Measurements from ENCODE around the gene KRTAP5-11. TPM values are rescaled to one million over a fixed set of nuclear protein-coding genes. Genes with fewer than 3 reads are reported as not detected.

Gene KRTAP5-11
- polyA plus RNA-seq, 2 of the 4 experiments (the other 2 are of a cell fraction): not detected

DNA sequence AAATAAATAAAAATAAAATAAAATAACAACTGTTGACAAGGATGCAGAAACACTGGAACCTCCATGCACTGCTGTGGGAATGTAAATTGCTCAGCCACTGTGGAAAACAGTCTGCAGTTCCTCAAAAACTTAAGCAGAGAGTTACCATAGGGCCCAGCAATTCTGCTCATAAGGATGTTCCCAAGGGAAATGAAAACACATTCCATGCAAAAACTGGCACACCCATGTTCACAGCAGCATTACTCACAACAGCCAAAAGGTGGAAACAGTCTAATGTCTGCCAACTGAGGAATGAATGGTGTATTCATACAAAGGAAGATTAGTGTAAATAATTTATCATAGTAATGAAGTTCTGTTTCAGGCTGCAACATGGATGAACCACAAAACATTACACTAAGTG, 20.6 kb downstream of the KRTAP5-11 start:
- no peak for DNase-seq (ENCODE audit: low read depth in 1 of 2, low spot score in 1 of 2)
- Histone ChIP-seq H3K4me3 (no peak overlapping the region), H3K9me3 (peaks cover 17% of the 10 kb centered on the region), H3K27ac (no peak overlapping the region), H3K4me2 (no peak overlapping the region), H3K4me1 (no peaks in the 10 kb centered on the region)
- ATAC-seq: no peak
- CTCF ChIA-PET: interaction anchor here (0.9 to 1.0 kb wide), 2 partner anchors 21 to 476 kb away, joined by 3 read pairs; no protein-coding TSS in a partner anchor
- POLR2A ChIA-PET: no interaction called here
- no peak for FAIRE-seq
- TF ChIP-seq HOXB5 (CRISPR knock-in tag; IDR thresholded peaks at IDR 0.05) (no peak), BHLHE40 (IDR thresholded peaks at IDR 0.05; ENCODE audit: low read depth, low read length) (no peak), TP53 (CRISPR knock-in tag; IDR thresholded peaks at IDR 0.05) (no peak), CEBPB (IDR thresholded peaks at IDR 0.05) (no peak), CHD4 (IDR thresholded peaks at IDR 0.05; ENCODE audit: borderline replicate concordance) (no peak), CHD2 (IDR thresholded peaks at IDR 0.05; ENCODE audit: low read length, partially characterized antibody) (no peak), ZNF302 (CRISPR knock-in tag; IDR thresholded peaks at IDR 0.05) (no peak), ESRRA (IDR thresholded peaks at IDR 0.05; ENCODE audit: borderline replicate concordance, low read length) (no peak), EHF (CRISPR knock-in tag; IDR thresholded peaks at IDR 0.05) (no peak)

DNA sequence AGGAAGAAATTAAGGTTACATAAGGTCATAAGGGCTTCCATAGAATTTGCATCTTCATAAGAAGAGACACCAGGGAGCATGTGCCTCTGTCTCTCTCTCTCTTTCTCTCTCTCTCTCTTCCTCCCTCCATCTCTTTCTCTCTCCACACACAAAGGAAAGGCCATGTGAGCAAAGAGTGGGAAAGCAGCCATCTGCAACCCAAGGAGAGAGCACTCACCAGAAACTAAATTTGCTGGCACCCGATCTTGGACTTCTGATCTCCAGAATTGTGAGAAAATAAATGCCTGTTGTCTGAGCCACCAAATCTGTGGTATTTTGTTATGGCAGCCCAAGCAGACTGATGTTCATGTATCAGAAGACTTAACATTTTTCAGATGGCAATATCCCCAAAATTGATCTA, 23.7 kb downstream of the KRTAP5-11 start:
- CTCF ChIA-PET: interaction anchor here (0.8 to 1.8 kb wide), 3 partner anchors 9 to 21 kb away, joined by 3 read pairs; no protein-coding TSS in a partner anchor
- no peak for FAIRE-seq
- POLR2A ChIA-PET: no interaction called here

More for the DNA sequence above, 23.7 kb downstream of the KRTAP5-11 start:
- no peaks in the 10 kb centered on the region for H3K4me1 ChIP-seq
- 52% methylated on average over 1 of the region's 1 CpG for WGBS (ENCODE audit: missing lambda C conversion rate)
- no peak overlapping the region for H3K27ac ChIP-seq
- no peak for ATAC-seq
- H3K4me2 ChIP-seq: no peak overlapping the region
- TF ChIP-seq ZSCAN20 (CRISPR knock-in tag; IDR thresholded peaks at IDR 0.05) (no peak), EHF (CRISPR knock-in tag; IDR thresholded peaks at IDR 0.05) (no peak), SREBF2 (IDR thresholded peaks at IDR 0.05) (no peak), PHF8 (IDR thresholded peaks at IDR 0.05; ENCODE audit: borderline replicate concordance, low read depth) (no peak), JUN (IDR thresholded peaks at IDR 0.05) (no peak), HEYL (CRISPR knock-in tag; IDR thresholded peaks at IDR 0.05) (no peak), BHLHE40 (IDR thresholded peaks at IDR 0.05; ENCODE audit: low read depth, low read length) (no peak), HOXB5 (CRISPR knock-in tag; IDR thresholded peaks at IDR 0.05) (no peak), FOSB (CRISPR knock-in tag; IDR thresholded peaks at IDR 0.05) (no peak), EP300 (IDR thresholded peaks at IDR 0.05) (no peak), JUNB (IDR thresholded peaks at IDR 0.05) (no peak), RCOR1 (IDR thresholded peaks at IDR 0.05; ENCODE audit: low read depth, low read length) (no peak), SMC3 (IDR thresholded peaks at IDR 0.05) (no peak), RFX5 (IDR thresholded peaks at IDR 0.05) (no peak), TP53 (CRISPR knock-in tag; IDR thresholded peaks at IDR 0.05) (no peak)
- TF ChIP-seq, protein P1, sequence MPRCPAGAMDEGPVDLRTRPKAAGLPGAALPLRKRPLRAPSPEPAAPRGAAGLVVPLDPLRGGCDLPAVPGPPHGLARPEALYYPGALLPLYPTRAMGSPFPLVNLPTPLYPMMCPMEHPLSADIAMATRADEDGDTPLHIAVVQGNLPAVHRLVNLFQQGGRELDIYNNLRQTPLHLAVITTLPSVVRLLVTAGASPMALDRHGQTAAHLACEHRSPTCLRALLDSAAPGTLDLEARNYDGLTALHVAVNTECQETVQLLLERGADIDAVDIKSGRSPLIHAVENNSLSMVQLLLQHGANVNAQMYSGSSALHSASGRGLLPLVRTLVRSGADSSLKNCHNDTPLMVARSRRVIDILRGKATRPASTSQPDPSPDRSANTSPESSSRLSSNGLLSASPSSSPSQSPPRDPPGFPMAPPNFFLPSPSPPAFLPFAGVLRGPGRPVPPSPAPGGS (IDR thresholded peaks at IDR 0.05): no peak
- TF ChIP-seq, protein P2, sequence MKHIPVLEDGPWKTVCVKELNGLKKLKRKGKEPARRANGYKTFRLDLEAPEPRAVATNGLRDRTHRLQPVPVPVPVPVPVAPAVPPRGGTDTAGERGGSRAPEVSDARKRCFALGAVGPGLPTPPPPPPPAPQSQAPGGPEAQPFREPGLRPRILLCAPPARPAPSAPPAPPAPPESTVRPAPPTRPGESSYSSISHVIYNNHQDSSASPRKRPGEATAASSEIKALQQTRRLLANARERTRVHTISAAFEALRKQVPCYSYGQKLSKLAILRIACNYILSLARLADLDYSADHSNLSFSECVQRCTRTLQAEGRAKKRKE (CRISPR knock-in tag; IDR thresholded peaks at IDR 0.05; ENCODE audit: low read depth): no peak
- TF ChIP-seq, protein P3, sequence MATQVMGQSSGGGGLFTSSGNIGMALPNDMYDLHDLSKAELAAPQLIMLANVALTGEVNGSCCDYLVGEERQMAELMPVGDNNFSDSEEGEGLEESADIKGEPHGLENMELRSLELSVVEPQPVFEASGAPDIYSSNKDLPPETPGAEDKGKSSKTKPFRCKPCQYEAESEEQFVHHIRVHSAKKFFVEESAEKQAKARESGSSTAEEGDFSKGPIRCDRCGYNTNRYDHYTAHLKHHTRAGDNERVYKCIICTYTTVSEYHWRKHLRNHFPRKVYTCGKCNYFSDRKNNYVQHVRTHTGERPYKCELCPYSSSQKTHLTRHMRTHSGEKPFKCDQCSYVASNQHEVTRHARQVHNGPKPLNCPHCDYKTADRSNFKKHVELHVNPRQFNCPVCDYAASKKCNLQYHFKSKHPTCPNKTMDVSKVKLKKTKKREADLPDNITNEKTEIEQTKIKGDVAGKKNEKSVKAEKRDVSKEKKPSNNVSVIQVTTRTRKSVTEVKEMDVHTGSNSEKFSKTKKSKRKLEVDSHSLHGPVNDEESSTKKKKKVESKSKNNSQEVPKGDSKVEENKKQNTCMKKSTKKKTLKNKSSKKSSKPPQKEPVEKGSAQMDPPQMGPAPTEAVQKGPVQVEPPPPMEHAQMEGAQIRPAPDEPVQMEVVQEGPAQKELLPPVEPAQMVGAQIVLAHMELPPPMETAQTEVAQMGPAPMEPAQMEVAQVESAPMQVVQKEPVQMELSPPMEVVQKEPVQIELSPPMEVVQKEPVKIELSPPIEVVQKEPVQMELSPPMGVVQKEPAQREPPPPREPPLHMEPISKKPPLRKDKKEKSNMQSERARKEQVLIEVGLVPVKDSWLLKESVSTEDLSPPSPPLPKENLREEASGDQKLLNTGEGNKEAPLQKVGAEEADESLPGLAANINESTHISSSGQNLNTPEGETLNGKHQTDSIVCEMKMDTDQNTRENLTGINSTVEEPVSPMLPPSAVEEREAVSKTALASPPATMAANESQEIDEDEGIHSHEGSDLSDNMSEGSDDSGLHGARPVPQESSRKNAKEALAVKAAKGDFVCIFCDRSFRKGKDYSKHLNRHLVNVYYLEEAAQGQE (IDR thresholded peaks at IDR 0.05): no peak
- no peak overlapping the region for H3K4me3 ChIP-seq
- peaks cover 17% of the 10 kb centered on the region for H3K9me3 ChIP-seq
- no peak for DNase-seq (ENCODE audit: low read depth in 1 of 2, low spot score in 1 of 2)

Data from A549 (cell line).